CD4-positive, alpha-beta T cell (primary cell): ENCODE data around the gene SULT4A1. TPM values are rescaled to one million over a fixed set of nuclear protein-coding genes. Genes with fewer than 3 reads are reported as not detected.

Experiments
- ATAC-seq: fragments of 200-7000 bp; cut with Tn5 transposase; one replicate; pipeline ENCODE4 v1.10.0; 2022; ENCODE audit warnings: mild to moderate bottlenecking; ENCODE audit not compliant: poor library complexity
- CTCF ChIA-PET: fragments of 350-600 bp; sonication (Branson Sonifier 250); formaldehyde crosslinking; loops from one replicate; lab custom pipeline; 2021; ENCODE audit warnings: antibody characterized with exemption, inconsistent platforms; lab: Charles Lee
- POLR2A ChIA-PET: fragments of 350-600 bp; sonication (Branson Sonifier 250); formaldehyde crosslinking; loops from one replicate; lab custom pipeline; 2021; ENCODE audit warnings: antibody characterized with exemption, inconsistent platforms; lab: Charles Lee
- DNase-seq, 14 experiments: peaks; one replicate each; pipeline ENCODE4 v3.0.0-alpha.2; 2013 to 2020; ENCODE audit warnings: mixed read lengths in 2 of 14
- H3K27ac ChIP-seq, 2 donors: one replicate each; pipeline versions ENCODE4 v1.5.1 to v1.7.0; 2013; ENCODE audit warnings: low read length in 2 of 2, low read depth in 1 of 2, mild to moderate bottlenecking in 1 of 2
- H3K27me3 ChIP-seq, 2 experiments: 1 replicate in 1 of 2; 2 replicates in 1 of 2; pipeline versions ENCODE4 v1.6.1 to v1.7.0; 2013; ENCODE audit warnings: low read length in 2 of 2, control low read depth in 1 of 2, mild to moderate bottlenecking in 1 of 2, moderate library complexity in 1 of 2; ENCODE audit not compliant: insufficient read depth in 2 of 2, control insufficient read depth in 1 of 2
- H3K36me3 ChIP-seq: one replicate; pipeline ENCODE4 v1.6.1; 2013; ENCODE audit warnings: low read length, control low read depth; ENCODE audit not compliant: insufficient read depth
- H3K4me1 ChIP-seq: one replicate; pipeline ENCODE4 v1.6.1; 2013; ENCODE audit warnings: low read length, control low read depth; ENCODE audit not compliant: insufficient read depth
- H3K4me3 ChIP-seq: one replicate; pipeline ENCODE4 v1.5.1; 2013; ENCODE audit warnings: mild to moderate bottlenecking, low read length, moderate library complexity
- H3K9me3 ChIP-seq, 2 experiments: 1 replicate in 1 of 2; 2 replicates in 1 of 2; pipeline versions ENCODE4 v1.6.1 to v1.7.0; 2013; ENCODE audit warnings: low read length in 2 of 2, mild to moderate bottlenecking in 2 of 2, control low read depth in 1 of 2, moderate library complexity in 1 of 2; ENCODE audit not compliant: control insufficient read depth in 1 of 2, insufficient read depth in 1 of 2
- H3K27ac Mint-ChIP-seq: one replicate; pipeline ENCODE4 v1.8.0; 2020; ENCODE audit warnings: mixed read lengths
- H3K27me3 Mint-ChIP-seq: one replicate; pipeline ENCODE4 v1.8.0; 2021; ENCODE audit warnings: mixed read lengths
- H3K36me3 Mint-ChIP-seq: one replicate; pipeline ENCODE4 v1.8.0; 2021; ENCODE audit warnings: low read depth, mixed read lengths
- H3K4me1 Mint-ChIP-seq: one replicate; pipeline ENCODE4 v1.8.0; 2021; ENCODE audit warnings: low read depth, mixed read lengths
- H3K4me3 Mint-ChIP-seq: one replicate; pipeline ENCODE4 v1.8.0; 2020; ENCODE audit warnings: mild to moderate bottlenecking, mixed read lengths
- H3K9me3 Mint-ChIP-seq: one replicate; pipeline ENCODE4 v1.8.0; 2020; ENCODE audit warnings: mixed read lengths
- intact Hi-C, 2 experiments: fragments of 100-400 bp; cut with DNase I in 1 of 2; cut with micrococcal nuclease in 1 of 2; formaldehyde crosslinking; loops; one replicate each; pipeline versions ENCODE4 v1.15.1 to v1.9.0; 2023 to 2025; cut with DNase I, micrococcal nuclease
- total RNA-seq, 174 experiments: library from RNA in 2 of 174; stranded (reverse) in 2 of 174; gene quantifications; one replicate each; pipeline ENCODE4 v1.2.3 and lab custom pipeline; 2021 to 2026
- TF ChIP-seq, protein P1 (sequence below): fragments of 200-600 bp; IDR thresholded peaks from one replicate; pipeline ENCODE4 v1.8.0; 2022; ENCODE audit warnings: antibody characterized with exemption, mild to moderate bottlenecking

Gene SULT4A1
- total RNA-seq, 2 experiments from 2014 or later: not detected

DNA sequence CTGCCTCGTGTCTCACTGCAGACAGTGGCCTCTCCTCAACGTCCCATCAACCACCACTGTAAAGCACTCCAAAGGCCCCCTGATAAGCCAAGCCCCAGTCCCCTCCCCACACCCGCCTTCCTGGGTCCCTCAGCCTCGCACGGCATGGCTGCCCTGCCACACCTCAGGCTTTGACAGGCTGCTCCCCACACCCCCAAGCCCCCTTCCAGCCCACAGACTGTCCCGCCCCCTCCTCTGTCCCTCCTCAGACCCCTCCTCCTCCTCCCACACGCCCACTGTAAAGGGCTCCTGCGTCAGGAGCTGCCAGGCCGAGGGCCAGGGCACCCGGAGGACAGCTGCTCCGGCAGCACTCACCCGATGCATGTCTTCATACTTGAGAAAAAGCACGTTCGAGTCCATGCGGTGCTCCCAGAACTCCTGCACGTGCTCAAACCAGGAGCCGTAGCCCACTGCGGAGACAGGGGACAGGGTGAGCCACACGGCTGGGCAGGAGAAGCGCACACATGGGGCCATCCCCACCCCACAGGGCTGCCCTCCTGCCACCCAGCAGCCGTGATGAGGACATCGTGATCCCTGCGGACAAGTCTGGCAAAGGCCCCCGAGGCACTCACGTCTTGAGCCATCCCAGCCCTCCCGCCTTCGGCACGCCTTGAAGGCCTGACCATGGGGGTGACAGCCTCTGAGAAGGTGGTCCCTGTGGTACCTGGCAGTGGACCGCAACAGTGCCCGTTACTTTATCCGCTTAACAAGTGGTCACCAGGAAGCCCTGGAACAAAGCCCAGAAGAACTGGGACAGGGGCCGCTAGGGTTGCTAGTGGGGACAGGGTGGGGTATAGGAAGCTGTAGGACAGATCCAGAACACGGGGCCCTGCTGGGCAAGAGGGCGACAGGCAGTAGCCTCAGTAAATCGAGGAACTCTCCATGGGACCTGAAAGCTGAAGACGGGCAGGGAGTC lies 28.8 kb downstream of the SULT4A1 start:
- no peaks in the 10 kb centered on the region for H3K36me3 Mint-ChIP-seq

DNA sequence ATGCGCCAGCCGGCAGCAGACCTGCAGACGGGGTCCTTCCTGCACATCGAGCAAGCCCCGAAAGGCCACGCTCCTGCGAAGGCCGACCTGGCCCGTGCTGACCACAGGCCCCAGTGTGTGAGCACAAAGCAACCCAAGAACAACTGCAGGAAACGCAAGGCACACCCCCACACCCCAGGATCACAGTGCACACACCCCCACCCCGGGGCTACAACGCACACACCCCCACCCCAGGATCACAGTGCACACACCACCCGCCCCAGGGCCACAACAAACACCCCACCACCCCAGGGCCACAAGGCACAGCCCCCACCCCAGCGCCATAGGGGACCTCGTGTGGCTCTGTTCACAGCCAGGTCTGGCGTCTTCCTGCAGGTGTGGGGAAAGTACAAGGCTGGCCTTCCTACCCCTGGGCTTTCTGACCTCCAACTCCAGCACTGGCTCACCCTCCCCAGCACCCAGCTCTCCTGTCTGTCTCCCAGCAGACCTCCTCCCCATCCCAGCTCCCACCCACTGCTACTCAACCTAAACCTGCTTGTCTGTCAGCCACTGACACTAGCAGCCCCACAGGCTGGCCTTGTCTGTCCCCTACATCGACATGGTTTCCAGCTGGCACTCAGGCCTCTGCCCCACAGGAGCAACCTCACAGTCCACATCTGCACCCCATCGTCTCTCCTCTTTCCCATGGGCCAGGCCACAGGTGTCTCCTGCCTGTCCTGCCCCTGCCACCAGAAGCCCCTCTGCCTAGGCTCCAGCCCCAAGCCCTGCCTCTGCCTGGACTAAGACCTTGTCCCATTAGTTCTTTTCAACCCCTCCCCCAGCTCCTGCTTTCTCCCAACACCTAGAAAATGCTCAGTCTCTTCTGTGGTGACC lies 29.7 kb downstream of the SULT4A1 start:
- no peaks in the 10 kb centered on the region for H3K9me3 ChIP-seq
- no peak for DNase-seq
- no peaks in the 10 kb centered on the region for H3K36me3 ChIP-seq
- Mint-ChIP-seq H3K27me3 (peaks cover 6% of the 10 kb centered on the region), H3K4me1 (no peaks in the 10 kb centered on the region), H3K27ac (no peak overlapping the region), H3K36me3 (no peaks in the 10 kb centered on the region), H3K4me3 (no peak overlapping the region), H3K9me3 (no peaks in the 10 kb centered on the region)
- no peaks in the 10 kb centered on the region for H3K4me1 ChIP-seq
- intact Hi-C loops: no loop called here
- TF ChIP-seq, protein P1, sequence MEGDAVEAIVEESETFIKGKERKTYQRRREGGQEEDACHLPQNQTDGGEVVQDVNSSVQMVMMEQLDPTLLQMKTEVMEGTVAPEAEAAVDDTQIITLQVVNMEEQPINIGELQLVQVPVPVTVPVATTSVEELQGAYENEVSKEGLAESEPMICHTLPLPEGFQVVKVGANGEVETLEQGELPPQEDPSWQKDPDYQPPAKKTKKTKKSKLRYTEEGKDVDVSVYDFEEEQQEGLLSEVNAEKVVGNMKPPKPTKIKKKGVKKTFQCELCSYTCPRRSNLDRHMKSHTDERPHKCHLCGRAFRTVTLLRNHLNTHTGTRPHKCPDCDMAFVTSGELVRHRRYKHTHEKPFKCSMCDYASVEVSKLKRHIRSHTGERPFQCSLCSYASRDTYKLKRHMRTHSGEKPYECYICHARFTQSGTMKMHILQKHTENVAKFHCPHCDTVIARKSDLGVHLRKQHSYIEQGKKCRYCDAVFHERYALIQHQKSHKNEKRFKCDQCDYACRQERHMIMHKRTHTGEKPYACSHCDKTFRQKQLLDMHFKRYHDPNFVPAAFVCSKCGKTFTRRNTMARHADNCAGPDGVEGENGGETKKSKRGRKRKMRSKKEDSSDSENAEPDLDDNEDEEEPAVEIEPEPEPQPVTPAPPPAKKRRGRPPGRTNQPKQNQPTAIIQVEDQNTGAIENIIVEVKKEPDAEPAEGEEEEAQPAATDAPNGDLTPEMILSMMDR: no peak
- ATAC-seq: no peak
- no peak overlapping the region for H3K4me3 ChIP-seq
- ChIA-PET CTCF (no interaction called here), POLR2A (no interaction called here)
- no peak overlapping the region for H3K27ac ChIP-seq
- no peaks in the 10 kb centered on the region for H3K27me3 ChIP-seq

More for the DNA sequence above, 28.8 kb downstream of the SULT4A1 start:
- ChIA-PET POLR2A (no interaction called here), CTCF (no interaction called here)
- H3K36me3 ChIP-seq: no peaks in the 10 kb centered on the region
- H3K27ac ChIP-seq: no peak overlapping the region
- H3K4me1 Mint-ChIP-seq: no peaks in the 10 kb centered on the region
- H3K27me3 Mint-ChIP-seq: peaks cover 6% of the 10 kb centered on the region
- no peaks in the 10 kb centered on the region for H3K4me1 ChIP-seq
- DNase-seq (no peak), ATAC-seq (no peak)
- no peak overlapping the region for H3K4me3 ChIP-seq
- TF ChIP-seq, protein P1: no peak
- no peak overlapping the region for H3K27ac Mint-ChIP-seq
- no peak overlapping the region for H3K4me3 Mint-ChIP-seq
- H3K9me3 ChIP-seq: no peaks in the 10 kb centered on the region
- no peaks in the 10 kb centered on the region for H3K27me3 ChIP-seq
- intact Hi-C loops: no loop called here
- H3K9me3 Mint-ChIP-seq: no peaks in the 10 kb centered on the region

DNA sequence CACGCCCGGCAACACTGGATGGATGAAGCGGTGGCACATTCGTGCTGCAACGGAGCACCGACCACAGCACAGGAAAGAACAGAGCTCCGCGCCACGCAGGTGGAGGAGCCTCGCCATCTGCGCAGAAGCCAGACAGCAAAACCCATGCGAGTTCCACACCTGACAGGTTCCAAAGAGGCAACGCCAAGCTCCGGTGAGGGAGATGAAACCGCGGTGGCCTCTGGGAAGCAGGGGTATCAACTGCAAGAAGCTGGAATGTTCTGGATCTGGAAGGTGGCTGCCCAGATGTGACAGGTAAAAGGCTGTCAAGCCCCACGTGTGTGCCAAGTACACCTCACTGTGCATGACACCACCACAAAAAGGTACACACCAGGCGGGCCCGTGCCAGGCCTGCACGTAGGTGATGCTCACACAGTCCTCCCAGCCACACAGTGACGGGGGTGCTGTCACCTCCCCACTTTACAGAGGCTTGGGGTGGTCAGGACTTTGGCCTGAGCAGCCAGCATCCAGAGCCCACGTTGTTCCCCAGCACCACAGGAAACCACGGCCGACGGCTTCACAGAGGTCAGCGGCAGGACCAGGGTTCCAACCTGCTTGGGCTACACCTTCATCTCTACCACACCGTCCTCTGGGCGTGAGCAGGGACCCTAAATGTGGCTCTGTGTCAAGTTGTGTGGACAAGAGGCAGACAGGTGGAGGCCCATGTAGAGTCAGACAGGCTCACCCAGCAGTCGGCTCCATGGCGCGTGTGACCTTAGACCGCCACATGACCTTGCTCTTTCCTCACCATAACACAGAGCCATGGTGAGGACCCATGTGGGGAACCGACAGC lies 30.5 kb downstream of the SULT4A1 start:
- TF ChIP-seq, protein P1: no peak
- Histone ChIP-seq H3K36me3 (no peaks in the 10 kb centered on the region), H3K4me3 (no peak overlapping the region), H3K27ac (no peak overlapping the region), H3K4me1 (no peaks in the 10 kb centered on the region), H3K9me3 (no peaks in the 10 kb centered on the region), H3K27me3 (no peaks in the 10 kb centered on the region)
- no peaks in the 10 kb centered on the region for H3K36me3 Mint-ChIP-seq
- H3K9me3 Mint-ChIP-seq: no peaks in the 10 kb centered on the region
- ATAC-seq (no peak), DNase-seq (no peak)
- no peaks in the 10 kb centered on the region for H3K4me1 Mint-ChIP-seq
- CTCF ChIA-PET: no interaction called here
- POLR2A ChIA-PET: no interaction called here
- intact Hi-C loops: no loop called here
- peaks cover 6% of the 10 kb centered on the region for H3K27me3 Mint-ChIP-seq
- no peak overlapping the region for H3K27ac Mint-ChIP-seq
- no peak overlapping the region for H3K4me3 Mint-ChIP-seq
